ENCODE measurements around the gene MRPL40. TPM values are rescaled to one million over a fixed set of nuclear protein-coding genes. Genes with fewer than 3 reads are reported as not detected.

The MRPL40 gene
- total RNA-seq, result 10 to 100 TPM in 2 of 4 donors, 1 to 10 TPM in 2; 7.0 to 27.2 (median 10.2) TPM

- no peaks in the 10 kb centered on the region for H3K27me3 ChIP-seq
- H3K36me3 ChIP-seq, result peaks cover 0 to 21% (median 0%) of the 10 kb centered on the region in 3 donors
- peaks cover 0 to 31% (median 9%) of the 10 kb centered on the region in 4 donors for H3K4me1 ChIP-seq
- peak within 1 kb of the TSS; percentile 67 to 93 (median 84) for H3K4me3 ChIP-seq
- H3K9me3 ChIP-seq, result no peaks in the 10 kb centered on the region
- DNase-seq, result peak; percentile 90 to 96 (median 96)
- H3K27ac ChIP-seq, result peak within 1 kb of the TSS; percentile 94 to 98 (median 94)
- TF ChIP-seq POLR2A (IDR thresholded peaks at IDR 0.05) (peak; percentile 76 to 80), CTCF (IDR thresholded peaks at IDR 0.05) (peak in 1 of 6 experiments; percentile 3)
Observed at GRCh38 chr22:19432133-19432851, at the start of gene MRPL40. TSS of gene MRPL40 (plus strand) at chr22:19432545. CDS start at chr22:19432555, 10 bp downstream.

- TF ChIP-seq POLR2A (IDR thresholded peaks at IDR 0.05) (no peak), CTCF (IDR thresholded peaks at IDR 0.05) (no peak)
- H3K4me3 ChIP-seq, result no peak overlapping the region
- H3K27ac ChIP-seq, result no peak overlapping the region
- H3K4me1 ChIP-seq, result no peaks in the 10 kb centered on the region
- no peaks in the 10 kb centered on the region for H3K9me3 ChIP-seq
- peaks cover 0 to 99% (median 0%) of the 10 kb centered on the region in 3 donors for H3K36me3 ChIP-seq
- H3K27me3 ChIP-seq, result no peaks in the 10 kb centered on the region
- DNase-seq, result no peak
Observed at GRCh38 chr22:19383292-19383691, 49.1 kb upstream of the MRPL40 start.

- Histone ChIP-seq H3K4me1 (no peaks in the 10 kb centered on the region), H3K9me3 (no peaks in the 10 kb centered on the region), H3K36me3 (peaks cover 0 to 97% (median 0%) of the 10 kb centered on the region in 3 donors), H3K4me3 (no peak overlapping the region), H3K27ac (no peak overlapping the region), H3K27me3 (no peaks in the 10 kb centered on the region)
- TF ChIP-seq POLR2A (IDR thresholded peaks at IDR 0.05), result no peak
- TF ChIP-seq CTCF (IDR thresholded peaks at IDR 0.05), result no peak
- DNase-seq, result no peak
Observed at GRCh38 chr22:19385221-19385906, 47.0 kb upstream of the MRPL40 start.

- no peak for DNase-seq
- no peaks in the 10 kb centered on the region for H3K27me3 ChIP-seq
- H3K36me3 ChIP-seq, result peaks cover 0 to 99% (median 0%) of the 10 kb centered on the region in 3 donors
- no peak overlapping the region for H3K4me3 ChIP-seq
- no peak overlapping the region for H3K27ac ChIP-seq
- no peaks in the 10 kb centered on the region for H3K9me3 ChIP-seq
- TF ChIP-seq POLR2A (IDR thresholded peaks at IDR 0.05) (no peak), CTCF (IDR thresholded peaks at IDR 0.05) (no peak)
- H3K4me1 ChIP-seq, result no peaks in the 10 kb centered on the region
Observed at GRCh38 chr22:19386248-19386647, 46.1 kb upstream of the MRPL40 start.

- H3K4me1 ChIP-seq, result no peaks in the 10 kb centered on the region
Observed at GRCh38 chr22:19387038-19387437, 45.3 kb upstream of the MRPL40 start.

More at GRCh38 chr22:19387038-19387437, 45.3 kb upstream of the MRPL40 start:
- Histone ChIP-seq H3K4me3 (no peak overlapping the region), H3K27ac (no peak overlapping the region), H3K36me3 (peaks cover 0 to 99% (median 0%) of the 10 kb centered on the region in 3 donors), H3K27me3 (no peaks in the 10 kb centered on the region), H3K9me3 (no peaks in the 10 kb centered on the region)
- TF ChIP-seq CTCF (IDR thresholded peaks at IDR 0.05), result no peak
- no peak for TF ChIP-seq POLR2A (IDR thresholded peaks at IDR 0.05)
- no peak for DNase-seq
